Stimulated activated CD8-positive, alpha-beta memory T cell treated with anti-CD3 and anti-CD28 coated beads, Interleukin-7, amount 100 ng/mL, for 4 hours (primary cell): ENCODE results near the gene AAMP.
A peak's percentile ranks its signal among the peaks of the same experiment; 100 is the strongest.

ENCODE experiments used
- DNase-seq, 2 donors: peaks; one replicate each; pipeline ENCODE4 v3.0.0-alpha.2; 2020; ENCODE audit warnings: low read depth in 2 of 2

AAMP gene

DNA sequence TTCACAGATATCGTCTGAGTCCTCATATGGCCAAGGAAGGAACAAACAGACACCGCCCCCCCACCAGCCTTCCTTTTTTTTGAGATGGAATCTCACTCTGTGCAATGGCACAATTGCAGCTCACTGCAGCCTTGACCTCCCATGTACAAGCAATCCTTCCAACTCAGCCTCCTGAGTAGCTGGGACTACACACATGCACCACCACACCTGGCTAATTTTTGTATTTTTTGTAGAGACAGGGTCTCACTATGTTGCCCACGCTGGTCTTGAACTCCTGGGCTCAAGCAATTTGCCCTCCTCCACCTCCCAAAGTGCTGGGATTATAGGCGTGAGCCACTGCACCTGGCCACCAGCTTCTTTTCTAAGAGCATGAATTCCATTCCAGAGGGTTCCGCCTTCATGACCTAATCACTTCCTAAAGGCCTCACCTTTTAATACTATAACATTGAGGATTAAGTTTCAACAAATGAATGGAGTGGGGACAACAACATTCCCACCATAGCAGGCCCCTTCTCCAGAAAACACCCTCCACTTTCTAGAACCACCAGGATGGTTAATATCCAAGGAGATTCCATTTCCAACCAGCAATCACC lies 24.6 kb upstream of the AAMP start:
- DNase-seq, result no peak

DNA sequence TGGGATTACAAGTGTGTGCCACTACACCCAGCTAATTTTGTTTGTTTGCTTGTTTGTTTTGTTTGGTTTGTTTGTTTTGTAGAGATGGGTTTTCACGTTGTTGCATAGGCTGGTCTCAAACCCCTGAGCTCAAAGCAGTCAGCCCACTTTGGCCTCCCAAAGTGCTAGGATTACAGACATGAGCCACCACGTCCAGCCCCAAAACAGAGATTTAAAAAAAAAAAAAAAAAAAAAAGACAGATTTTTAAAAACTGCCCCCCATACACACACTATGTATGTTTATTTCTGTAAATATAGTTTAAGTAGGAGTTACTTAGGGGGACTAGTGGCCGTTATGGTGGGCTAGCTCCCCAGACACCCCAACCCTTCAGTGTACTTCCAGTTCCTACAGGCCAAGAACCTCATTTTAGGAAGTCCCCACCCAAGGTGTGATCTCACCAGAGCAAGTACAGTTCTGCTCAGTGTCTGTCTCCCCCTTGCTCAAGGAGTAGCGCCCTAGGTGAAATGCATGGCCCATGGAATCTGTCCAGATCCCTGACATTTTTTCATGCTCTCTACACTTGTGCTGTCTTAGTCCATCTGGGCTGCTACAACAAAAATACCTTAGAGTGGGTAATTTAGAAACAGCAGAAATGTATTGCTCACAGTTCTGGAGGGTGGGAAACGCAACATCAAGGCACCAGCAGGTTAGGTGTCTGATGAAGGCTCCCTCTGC lies 23.9 kb upstream of the AAMP start:
- DNase-seq, result no peak

DNA sequence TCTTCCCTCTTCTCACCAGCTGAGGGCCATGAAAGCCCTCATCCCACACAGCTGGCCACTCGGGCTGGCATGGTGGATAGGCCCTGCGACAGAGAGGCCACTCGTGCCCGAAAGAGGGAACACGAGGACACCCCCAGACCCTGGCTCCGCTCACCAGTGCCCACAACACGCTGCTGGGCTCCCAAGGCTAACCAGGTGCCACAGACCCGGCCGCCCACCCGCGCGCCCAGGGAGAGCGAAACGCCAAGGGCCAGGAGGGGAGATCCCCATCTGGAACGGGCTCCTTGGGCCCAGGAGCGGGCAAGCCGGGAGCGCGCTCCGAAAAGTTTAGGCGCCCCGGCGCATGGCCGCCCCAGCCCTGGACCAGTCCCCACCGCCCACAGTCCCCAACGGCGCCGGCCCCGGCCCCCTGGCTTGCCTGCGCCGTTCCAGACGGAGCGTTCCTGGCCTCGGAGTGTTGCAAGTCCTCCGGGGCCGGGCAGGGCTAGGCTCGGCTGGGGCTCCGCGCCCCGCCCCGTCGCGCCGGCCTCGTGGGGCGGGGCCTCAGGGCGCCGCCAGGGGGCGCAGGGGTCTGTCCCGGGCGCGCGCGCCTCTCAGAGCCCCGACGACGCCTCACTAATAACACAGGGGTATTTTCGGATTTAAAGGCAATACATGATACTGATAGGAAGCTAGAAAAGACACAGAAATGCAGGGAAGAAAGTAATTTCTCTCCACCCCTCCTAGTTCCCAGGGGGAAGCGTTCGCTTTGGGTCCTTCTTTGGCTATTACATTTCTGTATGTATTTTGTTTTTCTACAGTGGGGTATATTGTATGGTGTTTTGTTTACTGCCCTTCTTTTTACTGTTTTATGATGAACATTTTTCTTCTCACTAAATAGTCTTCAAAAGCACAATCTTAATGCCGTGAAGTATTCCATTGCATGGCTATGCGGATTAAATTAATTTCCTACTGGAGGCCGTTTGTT lies 22.4 kb upstream of the AAMP start, which contains the start of gene TMBIM1:
Gene TMBIM1, minus strand, starts transcription at position 456 of the 967 bp plus-strand sequence. CDS start 10,362 bp downstream, outside the sequence.
- DNase-seq, result peak; percentile 39 to 70

DNA sequence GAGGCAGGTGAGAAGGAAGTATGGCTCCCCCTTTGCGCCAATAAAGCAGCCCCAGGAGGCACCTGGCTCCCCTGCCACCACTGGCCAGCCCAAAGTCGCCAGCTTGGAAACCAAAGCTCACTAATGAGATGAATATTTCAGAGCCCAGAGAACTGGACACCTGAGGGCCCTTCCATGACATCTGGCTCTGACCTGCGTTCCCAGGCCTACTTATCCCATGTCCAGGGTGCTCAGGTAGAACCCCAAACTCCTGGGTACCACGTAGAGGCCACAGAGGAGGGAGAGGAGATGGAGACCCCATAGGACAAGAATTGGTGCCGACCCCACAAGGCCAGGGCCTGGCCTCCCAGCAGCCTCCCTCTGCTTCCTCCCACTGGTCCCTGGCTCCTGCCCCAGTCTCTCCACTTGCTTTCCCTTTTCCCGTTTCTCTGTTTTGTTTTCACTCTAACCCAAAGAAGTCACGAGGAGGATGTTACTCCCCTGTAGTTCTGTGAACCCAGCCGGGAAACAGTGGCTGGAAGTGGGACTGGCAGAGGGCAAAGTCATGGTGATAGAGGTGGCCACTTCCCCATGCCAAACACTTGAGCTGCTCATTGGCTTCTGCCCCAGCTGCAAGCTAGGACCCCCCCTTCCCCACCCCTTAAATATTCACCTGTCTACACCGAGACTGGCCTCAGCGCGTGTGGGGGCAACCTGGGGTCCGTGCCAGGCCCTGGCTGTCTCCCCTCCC lies 21.5 kb upstream of the AAMP start:
- DNase-seq, result no peak

DNA sequence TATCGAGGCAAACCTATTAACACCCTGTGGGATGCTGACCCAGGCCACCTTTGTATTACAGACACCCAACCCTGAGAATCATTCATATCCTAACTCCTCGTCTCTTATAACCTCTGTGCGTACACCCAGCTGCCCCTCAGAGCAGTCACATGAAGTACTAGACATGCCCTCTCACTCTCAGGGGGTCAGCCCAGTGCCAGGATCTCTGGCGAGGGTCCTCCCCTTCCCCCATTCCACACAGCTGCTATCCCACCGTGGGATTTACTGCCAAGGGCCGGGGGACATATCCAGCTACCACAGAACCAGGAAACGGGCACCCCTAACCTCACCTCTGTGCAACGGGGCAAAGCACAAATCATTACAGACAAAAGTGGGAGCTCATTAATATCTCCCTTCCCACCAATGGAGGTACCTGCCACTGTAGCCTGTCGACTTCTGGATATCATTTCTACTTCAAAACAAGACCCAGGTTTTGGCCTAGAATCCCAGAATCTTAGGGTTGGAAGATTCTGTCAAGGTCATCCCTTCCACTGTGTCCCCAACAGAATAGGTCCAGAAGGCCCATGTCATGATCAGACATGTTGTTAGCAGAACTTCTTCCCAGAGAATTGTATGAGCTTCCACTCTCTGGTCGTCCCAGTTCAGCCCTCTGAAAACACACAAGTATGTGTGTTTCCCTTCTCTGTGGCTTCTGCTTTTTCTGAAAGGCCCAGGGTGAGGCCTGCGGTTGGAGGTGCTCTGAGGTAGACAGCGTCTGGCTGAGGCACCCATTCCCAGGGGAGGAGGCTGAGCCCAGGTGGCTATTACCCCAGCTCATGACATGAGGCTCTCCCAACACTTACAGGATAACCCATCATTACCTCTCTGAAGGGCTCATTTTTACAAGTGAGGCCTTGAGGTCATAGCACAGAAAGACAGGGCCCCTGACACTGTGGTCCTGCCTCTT lies 20.7 kb upstream of the AAMP start:
- no peak for DNase-seq

DNA sequence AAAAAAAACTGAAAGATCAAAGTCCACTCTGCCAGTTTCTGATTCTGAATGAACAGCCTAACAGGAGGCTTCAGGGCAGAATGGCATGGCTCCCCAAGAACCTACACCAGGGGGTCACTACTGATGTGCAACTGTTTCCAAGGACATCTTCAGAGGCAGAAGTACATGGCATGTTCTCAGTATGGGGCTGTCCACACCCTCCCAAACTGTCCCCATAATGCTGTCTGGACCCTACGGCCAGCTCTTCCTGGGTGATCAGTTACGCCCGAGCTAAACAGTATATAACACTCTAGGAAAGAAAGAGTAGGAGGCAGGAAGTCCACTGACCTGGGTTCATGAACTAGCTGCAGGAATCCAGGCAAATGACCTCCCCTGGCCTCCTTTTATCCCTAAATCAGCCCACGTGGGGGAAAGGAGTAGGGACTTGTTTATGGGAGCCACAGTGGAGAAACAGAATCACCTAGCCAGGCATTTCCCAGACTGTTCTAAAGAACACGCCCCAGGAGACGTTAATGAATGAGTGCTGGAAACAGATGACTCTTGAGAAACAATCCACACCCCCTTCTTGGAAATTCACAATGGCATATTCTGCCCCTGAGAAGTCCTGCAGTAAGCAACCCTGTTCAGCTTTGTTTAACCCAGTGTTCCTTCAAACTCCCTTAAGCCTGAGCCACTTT lies 19.8 kb upstream of the AAMP start:
- DNase-seq, result no peak

DNA sequence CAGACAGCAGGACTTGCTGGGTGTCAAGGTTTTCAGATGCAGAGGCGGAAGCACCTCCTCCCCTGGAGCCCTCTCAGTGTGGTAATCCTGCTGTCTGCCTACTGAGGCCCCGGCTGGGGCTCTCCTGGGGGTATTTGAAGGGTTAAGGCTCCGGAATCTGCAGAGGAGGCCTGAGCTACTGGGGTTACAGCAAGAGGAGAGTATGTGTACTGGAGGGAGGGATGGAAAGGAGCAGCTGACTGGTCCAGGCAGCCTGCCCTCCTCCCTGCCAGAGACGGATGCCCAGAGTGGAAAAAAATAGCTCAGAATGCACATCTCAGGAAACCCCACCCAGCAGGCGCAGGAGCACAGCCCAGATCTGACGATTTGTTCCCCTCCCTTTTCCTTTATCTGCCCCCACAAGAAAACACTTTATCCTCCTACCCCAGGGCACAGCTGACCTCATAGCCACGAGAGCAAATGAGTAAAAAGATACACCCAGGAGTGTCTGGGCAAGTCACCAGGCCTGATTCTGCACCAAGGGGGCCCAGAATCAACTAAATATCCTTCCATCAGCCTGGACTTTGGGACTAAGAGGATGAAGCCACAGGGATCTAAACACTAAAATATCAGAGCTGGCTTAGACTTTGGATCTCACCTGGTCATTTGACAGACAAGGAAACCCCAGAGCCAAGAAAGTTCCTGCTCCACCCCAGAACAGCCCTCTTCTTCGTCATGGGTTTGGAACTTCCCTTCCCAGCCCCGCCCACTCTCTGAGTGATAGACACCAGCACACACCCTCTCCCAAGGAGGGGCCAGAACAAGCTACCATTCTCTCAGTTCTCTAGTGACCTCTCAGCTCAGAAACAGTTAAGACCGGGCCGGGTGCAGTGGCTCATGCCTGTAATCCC lies 16.9 kb upstream of the AAMP start:
- peak; percentile 74 to 80 for DNase-seq

DNA sequence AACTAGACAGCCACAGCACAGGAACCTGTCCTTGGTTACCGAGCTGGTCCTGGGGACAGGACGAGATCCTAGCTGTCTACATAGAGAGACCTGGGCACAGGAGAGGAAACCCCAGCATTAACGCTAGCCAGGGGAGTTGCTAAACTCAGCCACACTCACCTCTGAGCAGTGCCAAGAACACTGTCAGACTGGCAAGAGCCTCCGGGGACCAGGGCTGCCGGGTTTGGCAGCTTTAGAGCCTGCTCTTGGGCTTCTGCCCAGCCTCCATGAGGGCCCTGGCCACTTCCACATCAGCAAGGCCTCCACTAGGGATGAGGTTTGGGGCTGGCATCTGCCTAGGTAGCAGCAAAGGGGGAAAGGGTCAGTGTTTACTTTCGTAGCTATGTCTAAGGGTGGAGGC lies 15.7 kb upstream of the AAMP start:
- DNase-seq, result no peak

DNA sequence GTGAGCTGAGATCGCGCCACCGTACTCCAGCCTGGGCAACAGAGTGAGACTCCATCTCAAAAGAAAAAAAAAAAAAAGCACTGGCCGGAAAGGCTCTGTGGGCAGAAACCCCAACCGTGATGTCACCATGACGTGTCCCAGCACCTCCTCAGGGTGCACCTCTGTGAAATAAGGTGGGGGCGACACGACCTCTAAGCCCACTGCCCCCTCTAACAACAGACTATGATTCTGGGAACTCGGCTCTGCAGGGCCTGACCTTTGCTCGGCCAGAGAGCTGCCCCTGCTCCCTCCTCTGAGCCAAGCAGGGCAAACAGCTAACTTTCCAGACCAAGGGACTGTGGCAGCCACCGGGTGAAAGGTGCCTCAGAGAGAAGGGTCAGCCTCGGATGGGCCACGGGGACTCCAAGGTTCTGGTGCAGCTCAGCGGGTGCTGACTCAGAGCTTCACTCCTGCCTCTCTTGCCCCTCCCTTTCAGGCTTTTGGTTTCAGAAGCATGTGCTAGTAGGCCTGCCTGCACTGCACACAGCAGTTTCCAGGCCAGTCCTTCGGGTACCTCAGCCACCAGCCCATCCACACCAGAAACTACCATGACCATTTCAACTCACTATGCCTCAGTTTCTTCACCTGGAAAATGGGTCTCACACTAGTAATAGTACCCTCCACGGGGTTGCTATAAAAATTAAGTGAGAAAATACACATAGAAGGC lies 14.3 kb upstream of the AAMP start:
- DNase-seq, result peak; percentile 53 to 59

DNA sequence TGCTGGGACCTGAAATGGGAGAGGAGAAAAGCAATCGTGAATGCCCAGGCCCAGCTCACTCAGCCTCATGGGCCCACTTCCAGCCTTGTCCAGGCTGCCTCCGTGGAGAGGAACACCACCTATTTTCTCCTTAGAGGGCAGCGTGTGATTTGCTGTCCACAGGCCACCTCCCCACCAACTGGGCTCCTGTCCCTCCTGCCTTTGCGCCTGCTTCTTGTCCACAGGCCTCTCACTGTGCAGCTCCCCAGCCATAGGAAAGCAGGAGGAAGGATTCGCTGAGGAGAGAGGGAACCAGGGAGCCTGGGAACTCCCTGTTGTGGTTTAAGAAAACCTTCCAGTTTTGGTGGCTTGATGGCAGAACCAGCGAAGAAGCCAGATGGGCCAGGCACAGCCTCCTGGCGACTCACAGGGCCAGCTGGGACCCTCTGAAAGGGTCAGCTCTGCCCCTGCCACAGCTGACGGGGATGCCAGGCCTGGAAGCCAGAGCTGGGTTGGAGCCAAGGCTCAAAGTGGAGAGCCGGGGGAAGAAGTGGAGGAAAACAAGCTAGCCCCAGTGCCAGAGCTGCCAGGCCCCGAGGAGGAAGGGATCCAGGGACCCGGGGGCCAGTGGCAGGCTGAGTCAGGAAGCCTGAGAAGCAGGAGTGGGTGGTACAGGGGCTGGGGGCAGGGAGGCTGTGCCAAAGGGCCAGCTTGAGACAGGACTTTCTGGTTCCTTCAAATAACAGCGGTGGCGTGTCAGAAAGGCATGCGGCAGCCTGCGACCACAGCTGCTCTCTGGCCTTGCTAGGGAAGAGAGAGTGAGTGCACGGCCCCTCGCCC lies 12.4 kb upstream of the AAMP start:
- no peak for DNase-seq

DNA sequence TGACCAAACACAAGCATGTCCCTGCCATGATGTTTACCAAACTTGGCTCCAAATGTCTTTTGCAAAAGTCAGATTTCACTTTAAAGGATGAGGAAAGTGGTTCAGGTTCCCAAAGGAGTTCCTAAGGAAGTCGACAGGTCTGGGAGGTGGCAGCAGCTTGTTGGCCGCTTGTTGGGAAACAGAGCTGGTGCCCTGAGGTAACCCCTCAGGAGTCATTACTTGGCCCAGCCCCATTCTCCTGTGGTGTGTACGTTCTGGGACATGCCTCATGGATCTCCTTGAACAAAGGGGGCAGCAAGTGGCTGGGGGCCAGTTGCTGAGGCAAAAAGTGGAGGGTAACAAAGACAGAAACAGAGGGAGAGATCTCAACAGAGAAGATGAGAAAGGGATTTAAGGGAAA lies 11.5 kb upstream of the AAMP start:
- no peak for DNase-seq

DNA sequence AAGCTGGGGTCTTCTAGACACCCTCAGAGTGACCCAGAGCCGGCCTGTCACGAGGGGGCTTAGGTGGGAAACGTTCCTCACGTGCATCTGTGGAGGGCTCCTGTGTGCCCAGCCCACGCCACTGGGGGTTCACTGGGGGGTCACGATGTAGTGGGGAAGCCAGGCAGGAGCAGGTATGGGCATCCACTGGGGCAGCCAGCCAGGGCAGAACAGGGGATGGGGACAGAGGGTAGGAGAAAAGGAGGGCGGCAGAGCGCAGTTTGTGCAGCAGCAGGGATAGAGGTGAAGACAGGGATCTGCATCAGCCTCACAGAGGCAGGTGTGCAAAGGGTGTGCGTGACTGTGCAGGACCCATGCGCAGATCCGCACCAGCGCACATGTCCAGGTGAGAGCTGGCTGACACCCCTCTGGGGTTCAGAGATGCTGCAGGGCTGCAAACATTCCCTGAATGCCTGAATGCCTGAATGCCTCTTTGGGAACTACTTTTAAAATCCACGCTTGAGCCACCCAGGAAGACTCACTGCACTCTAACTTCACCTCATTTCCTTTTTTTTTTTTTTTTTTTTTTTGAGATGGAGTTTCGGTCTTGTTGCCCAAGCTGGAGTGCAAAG lies 10.4 kb upstream of the AAMP start:
- DNase-seq, result no peak

DNA sequence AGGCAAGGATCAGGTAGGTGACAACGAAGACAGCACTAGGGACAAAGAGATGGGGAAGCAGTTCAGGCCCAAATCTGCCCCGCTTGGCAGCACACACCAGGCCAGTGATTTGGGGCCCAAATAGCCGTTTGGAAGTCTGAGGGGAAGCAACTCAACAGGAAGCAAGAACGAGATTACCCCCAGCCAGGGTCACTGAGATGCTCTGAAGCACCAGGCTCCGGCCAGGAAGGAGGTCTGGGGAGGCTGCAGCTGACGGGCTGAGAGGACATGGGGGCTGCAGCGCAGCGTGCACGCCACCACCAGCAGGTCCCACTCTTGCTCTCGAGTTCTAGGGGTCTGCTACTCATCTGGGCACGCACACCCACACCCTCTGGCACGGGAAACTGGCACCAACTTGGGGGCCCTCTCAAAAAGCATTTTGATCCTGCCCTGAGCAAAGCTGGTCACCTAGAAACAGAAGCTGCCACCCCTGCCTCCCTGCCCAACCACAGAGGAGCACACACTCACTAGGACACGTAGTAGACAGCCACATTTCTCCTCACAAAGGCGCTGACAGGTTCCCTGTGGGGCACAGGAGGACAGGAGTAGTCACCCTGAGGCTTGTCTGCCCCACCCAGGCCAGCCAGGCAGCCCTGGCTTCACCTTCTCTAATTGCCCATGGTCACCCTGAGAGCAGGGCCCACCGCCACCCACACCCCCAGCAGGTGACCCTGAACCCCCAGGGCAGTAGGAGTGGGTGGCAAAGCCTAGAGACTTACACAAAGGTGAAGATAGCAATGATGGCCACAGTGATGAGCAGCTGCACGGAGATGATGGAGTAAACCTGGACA lies 8.8 kb upstream of the AAMP start:
- DNase-seq, result no peak

DNA sequence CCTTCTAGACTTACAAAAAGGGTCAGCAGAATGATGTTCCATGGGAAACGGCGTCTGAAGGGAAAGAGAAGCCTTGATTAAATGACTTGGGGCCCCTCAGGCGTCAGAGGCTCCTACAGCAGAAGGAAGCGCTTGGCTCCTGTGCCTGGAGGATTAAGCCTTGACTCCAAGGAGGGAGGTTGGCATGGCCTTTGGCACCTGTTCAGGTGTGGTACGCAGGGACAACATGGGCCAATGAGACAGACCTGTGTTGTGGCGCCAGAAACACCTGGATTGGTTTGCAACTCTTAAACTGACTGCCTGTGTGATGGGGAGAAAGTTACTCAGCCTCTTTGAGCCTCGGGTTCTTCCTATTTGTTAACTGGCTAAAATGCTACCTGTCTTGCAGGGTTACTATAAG lies 8.0 kb upstream of the AAMP start:
- DNase-seq, result no peak

DNA sequence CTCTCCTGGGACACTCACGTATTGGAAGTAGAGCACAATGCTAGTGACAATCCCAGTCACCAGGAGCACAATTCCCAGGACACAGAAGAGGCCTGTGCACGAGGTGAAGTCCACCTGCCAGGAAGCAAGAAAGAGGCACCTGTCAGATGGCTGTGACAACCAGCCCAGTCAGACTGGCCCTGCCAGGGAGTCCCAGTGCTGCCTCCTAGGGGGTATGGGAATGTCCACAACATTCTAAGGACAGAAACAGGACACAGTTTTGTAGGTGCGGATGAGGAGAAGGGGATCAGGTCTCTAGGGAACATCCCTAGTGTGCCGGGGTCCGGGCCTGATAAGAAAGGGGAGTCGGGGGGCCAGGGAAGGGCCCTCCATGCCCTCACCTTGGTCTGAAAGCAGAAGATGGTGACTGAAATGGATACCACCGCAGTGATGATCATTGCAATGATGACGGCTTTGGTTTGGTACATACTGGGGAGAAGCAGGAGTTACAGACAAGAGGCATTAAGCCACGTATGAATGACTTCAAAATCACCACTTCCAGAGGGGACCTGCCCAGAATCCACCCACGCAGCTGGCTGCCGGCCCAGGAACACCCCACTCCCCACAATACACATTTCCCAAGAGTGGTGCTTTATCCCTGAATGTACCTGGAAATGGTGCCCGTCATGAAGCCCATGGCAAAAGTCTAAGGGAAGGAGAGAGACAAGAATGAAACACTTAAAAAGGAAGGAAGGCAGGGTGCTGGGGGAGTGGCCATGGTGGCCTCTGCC lies 7.2 kb upstream of the AAMP start:
- no peak for DNase-seq
